Endothelial cell of umbilical vein (primary cell): ENCODE measurements around the gene GTF3C4. TPM values are rescaled to one million over a fixed set of nuclear protein-coding genes. Genes with fewer than 3 reads are reported as not detected.

Experiments used
- BruUV-seq: library from RNA; stranded (reverse); fragments of 400-500 nt; replicated peaks from 2 replicates; lab custom pipeline; 2021; lab: Mats Ljungman, UMichigan
- CTCF ChIA-PET: fragments of 300-600, 350-600 bp; sonication (Branson Sonifier 250); formaldehyde crosslinking; loops from one replicate; lab custom pipeline; 2021; ENCODE audit warnings: antibody characterized with exemption, inconsistent platforms; lab: Charles Lee
- POLR2A ChIA-PET: fragments of 300-600, 350-600 bp; sonication (Branson Sonifier 250); formaldehyde crosslinking; loops from one replicate; lab custom pipeline; 2021; ENCODE audit warnings: antibody characterized with exemption, inconsistent platforms; lab: Charles Lee
- DNase-seq: peaks from one replicate; pipeline ENCODE4 v3.0.0-alpha.2; 2011; ENCODE audit warnings: low read depth, low spot score
- FAIRE-seq: peaks from 2 replicates; lab custom pipeline; 2011; peaks lifted over from hg19 to GRCh38; lab: Jason Lieb, UNC
- H2AFZ ChIP-seq: 2 replicates; pipeline ENCODE4 v1.6.0; 2012; ENCODE audit warnings: low read depth, low read length, control low read depth, inconsistent platforms
- H3K27ac ChIP-seq: 2 replicates; pipeline ENCODE4 v1.5.1; 2011; ENCODE audit warnings: low read depth, mild to moderate bottlenecking, control low read depth, low read length, moderate library complexity; ENCODE audit not compliant: insufficient read depth
- H3K27me3 ChIP-seq, 2 experiments: 2 replicates each; pipeline versions ENCODE4 v1.6.0 to v1.6.1; 2011; ENCODE audit warnings: low read length in 2 of 2, mixed read lengths in 1 of 2; ENCODE audit not compliant: control insufficient read depth in 2 of 2, insufficient read depth in 2 of 2
- H3K36me3 ChIP-seq, 2 experiments: 2 replicates in 1 of 2; 3 replicates in 1 of 2; pipeline ENCODE4 v1.5.1; 2011; ENCODE audit warnings: low read length in 2 of 2, mild to moderate bottlenecking in 1 of 2, moderate library complexity in 1 of 2; ENCODE audit not compliant: control insufficient read depth in 2 of 2, insufficient read depth in 2 of 2; ENCODE audit errors: extremely low read depth in 1 of 2
- H3K4me1 ChIP-seq: 3 replicates; pipeline ENCODE4 v1.5.1; 2011; ENCODE audit warnings: mild to moderate bottlenecking, low read length; ENCODE audit not compliant: control insufficient read depth, insufficient read depth; ENCODE audit errors: extremely low read depth
- H3K4me2 ChIP-seq: 2 replicates; pipeline ENCODE4 v1.6.1; 2011; ENCODE audit warnings: low read length, control low read depth, mixed read lengths; ENCODE audit not compliant: insufficient read depth
- H3K4me3 ChIP-seq, 3 experiments: fragments of 200-600 bp in 1 of 3; sonication (generic), shearing (Covaris generic) in 1 of 3; replicated peaks in 1 of 3; 2 replicates each; pipeline ENCODE4 v1.5.1; 2011 to 2016; ENCODE audit warnings: control low read depth in 3 of 3, low read length in 3 of 3, mild to moderate bottlenecking in 2 of 3, inconsistent platforms in 1 of 3, low read depth in 1 of 3, moderate library complexity in 1 of 3; ENCODE audit not compliant: insufficient read depth in 1 of 3
- H3K79me2 ChIP-seq: 2 replicates; pipeline ENCODE4 v1.6.0; 2012; ENCODE audit warnings: low read length, inconsistent platforms; ENCODE audit not compliant: control insufficient read depth, insufficient read depth
- H3K9ac ChIP-seq: replicated peaks from 2 replicates; pipeline ENCODE3; 2011; ENCODE audit warnings: low read length, control low read depth; ENCODE audit not compliant: insufficient read depth; ENCODE audit errors: extremely low read depth
- H3K9me1 ChIP-seq: replicated peaks from 3 replicates; pipeline ENCODE4 v1.6.0; 2011; ENCODE audit warnings: mild to moderate bottlenecking, low read length; ENCODE audit not compliant: control insufficient read depth, insufficient read depth; ENCODE audit errors: extremely low read depth
- H3K9me3 ChIP-seq: replicated peaks from 2 replicates; pipeline ENCODE4 v1.5.1; 2012; ENCODE audit warnings: low read length, inconsistent platforms; ENCODE audit not compliant: control insufficient read depth, insufficient read depth
- H4K20me1 ChIP-seq: replicated peaks from 2 replicates; pipeline ENCODE3; 2011; ENCODE audit warnings: mild to moderate bottlenecking, low read length; ENCODE audit not compliant: control insufficient read depth, insufficient read depth; ENCODE audit errors: extremely low read depth
- CTCF ChIP-seq, 2 donors: IDR thresholded peaks; 1 replicate in 1 of 2; 2 replicates in 1 of 2; pipeline ENCODE4 v1.5.1; 2011; ENCODE audit warnings: low read length in 2 of 2, mild to moderate bottlenecking in 2 of 2, moderate library complexity in 2 of 2, control low read depth in 1 of 2, inconsistent platforms in 1 of 2, low read depth in 1 of 2; ENCODE audit not compliant: insufficient read depth in 1 of 2; ENCODE audit errors: extremely low read depth in 1 of 2
- EZH2 ChIP-seq: IDR thresholded peaks from 2 replicates; pipeline ENCODE4 v1.6.1; 2012; ENCODE audit warnings: borderline replicate concordance, low read depth, mild to moderate bottlenecking, moderate library complexity, low read length, inconsistent platforms; ENCODE audit not compliant: severe bottlenecking
- FOS ChIP-seq: IDR thresholded peaks from 2 replicates; pipeline ENCODE4 v1.6.1; 2011; ENCODE audit warnings: mild to moderate bottlenecking, low read length, moderate library complexity, borderline replicate concordance; ENCODE audit not compliant: insufficient read depth
- GATA2 ChIP-seq: IDR thresholded peaks from 2 replicates; pipeline ENCODE4 v1.7.0; 2011; ENCODE audit warnings: low read depth, mild to moderate bottlenecking, moderate library complexity, mixed read lengths, low read length; ENCODE audit not compliant: insufficient read length, insufficient read depth
- JUN ChIP-seq: IDR thresholded peaks from 2 replicates; pipeline ENCODE4 v1.6.1; 2011; ENCODE audit warnings: borderline replicate concordance, low read depth; ENCODE audit not compliant: insufficient read length, insufficient read depth
- MAX ChIP-seq: IDR thresholded peaks from 2 replicates; pipeline ENCODE4 v1.6.1; 2011; ENCODE audit not compliant: insufficient read depth, insufficient read length
- MYC ChIP-seq: IDR thresholded peaks from one replicate; pipeline ENCODE4 v1.6.1; 2011; ENCODE audit warnings: mild to moderate bottlenecking, low read depth, low read length
- POLR2A ChIP-seq: IDR thresholded peaks from 2 replicates; pipeline ENCODE4 v1.6.1; 2012; ENCODE audit warnings: low read depth, mild to moderate bottlenecking, control low read depth, low read length
- POLR2AphosphoS5 ChIP-seq: IDR thresholded peaks from 2 replicates; pipeline ENCODE4 v1.6.1; 2012; ENCODE audit warnings: low read depth, mild to moderate bottlenecking, control low read depth, low read length, moderate library complexity; ENCODE audit not compliant: insufficient read depth
- dilution Hi-C: fragments of 300-500 bp; cut with MboI; formaldehyde crosslinking; loops from one replicate; pipeline ENCODE4 v1.15.0; 2019; ENCODE audit warnings: low sequenced_read_pairs; ENCODE audit not compliant: extremely low pct_ligation_motif_present
- intact Hi-C: fragments of 100-400 bp; cut with micrococcal nuclease; formaldehyde crosslinking; loops from one replicate; pipeline ENCODE4 v1.10.0; 2022
- polyA plus RNA-seq, 4 experiments: library from polyadenylated mRNA; depleted of rRNA in 3 of 4; stranded (reverse) in 3 of 4; unstranded in 1 of 4; fragments of >200 nt; gene quantifications; 2 replicates each; pipeline versions ENCODE4 v1.2.1 to v1.2.3, GENCODE V29; 2011 to 2012; ENCODE audit warnings: missing spikeins in 1 of 4
- total RNA-seq: library from RNA; stranded (reverse); gene quantifications from 2 replicates; pipeline ENCODE4 v1.2.3, GENCODE V29; 2021

GTF3C4 gene
- total and polyA plus RNA-seq, 2 donors (not counting 3 experiments of a cell fraction or from before 2014, with no cell fraction given), result 3.3 to 19.2 TPM

- H3K9me1 ChIP-seq, result no peaks in the 10 kb centered on the region
- no peak for TF ChIP-seq EZH2
- TF ChIP-seq JUN, result no peak
- TF ChIP-seq POLR2A, result no peak
- TF ChIP-seq POLR2AphosphoS5, result no peak
- TF ChIP-seq MAX, result no peak
- no peak for TF ChIP-seq GATA2
- no peak for TF ChIP-seq MYC
- TF ChIP-seq CTCF (IDR thresholded peaks at IDR 0.05; ENCODE audit: extremely low read depth in 1 of 2, insufficient read depth in 1 of 2, low read depth in 1 of 2, low read length in 2 of 2), result no peak
- no peak for TF ChIP-seq FOS
- peaks cover 88% of the 10 kb centered on the region for H3K79me2 ChIP-seq
- H3K9me3 ChIP-seq, result no peaks in the 10 kb centered on the region
- no peak overlapping the region for H3K4me2 ChIP-seq
- H3K27me3 ChIP-seq, result no peaks in the 10 kb centered on the region
- no peaks in the 10 kb centered on the region for H3K4me1 ChIP-seq
- intact Hi-C loops (loop anchor here (10.0 kb wide), 2 partner anchors 95 to 265 kb away; partner anchors contain the start of gene TSC1), dilution Hi-C loops (no loop called here)
- H3K36me3 ChIP-seq, result peaks cover 19 to 27% of the 10 kb centered on the region in 2 experiments
- no peak overlapping the region for H2AFZ ChIP-seq
- no peak for FAIRE-seq
- no peak overlapping the region for H3K4me3 ChIP-seq
- peaks cover 2% of the 10 kb centered on the region for H4K20me1 ChIP-seq
- H3K27ac ChIP-seq, result no peak overlapping the region
- H3K9ac ChIP-seq, result no peak overlapping the region
- no peak for DNase-seq
- ChIA-PET CTCF (interaction anchor here (0.7 kb wide), 1 partner anchor 14 kb away, joined by 3 read pairs; no protein-coding TSS in a partner anchor), POLR2A (no interaction called here)
- no TSS peak for BruUV-seq
Observed at GRCh38 chr9:132679946-132680625, 9.8 kb downstream of the GTF3C4 start.
